ENCODE measurements around the gene KRTAP10-10.
"Not testable (repeated sequence)": the region's sequence is repeated elsewhere in the genome, so short reads cannot be mapped to it uniquely, and the experiment has no call there.

The KRTAP10-10 gene, protein sequence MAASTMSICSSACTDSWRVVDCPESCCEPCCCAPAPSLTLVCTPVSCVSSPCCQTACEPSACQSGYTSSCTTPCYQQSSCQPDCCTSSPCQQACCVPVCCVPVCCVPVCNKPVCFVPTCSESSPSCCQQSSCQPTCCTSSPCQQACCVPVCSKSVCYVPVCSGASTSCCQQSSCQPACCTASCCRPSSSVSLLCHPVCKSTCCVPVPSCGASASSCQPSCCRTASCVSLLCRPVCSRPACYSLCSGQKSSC

GRCh38 chr21:44637018-44637850 is at the start of gene KRTAP10-10:
TSS of gene KRTAP10-10 (plus strand) at chr21:44637356. CDS start at chr21:44637418, 62 bp downstream.
- DNase-seq: no peak

DNA sequence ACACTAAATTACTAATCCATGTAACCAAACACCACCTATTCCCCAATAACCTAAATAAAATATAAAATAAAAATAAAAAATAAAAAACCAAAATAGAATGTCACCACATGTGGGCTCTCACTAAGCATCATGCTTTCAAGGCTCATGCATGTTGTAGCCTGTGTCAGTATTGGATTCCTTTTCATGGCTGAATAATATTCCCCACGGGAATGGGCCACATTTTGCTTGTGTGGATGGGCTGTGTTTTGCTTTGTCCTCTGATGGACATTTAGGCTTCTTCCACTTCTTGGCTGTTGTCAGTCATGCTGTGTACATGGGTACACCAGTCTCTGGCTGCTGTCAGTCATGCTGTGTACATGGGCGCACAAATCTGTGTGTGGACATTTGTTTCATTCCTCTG is 48.1 kb upstream of the KRTAP10-10 start:
- DNase-seq: no peak

DNA sequence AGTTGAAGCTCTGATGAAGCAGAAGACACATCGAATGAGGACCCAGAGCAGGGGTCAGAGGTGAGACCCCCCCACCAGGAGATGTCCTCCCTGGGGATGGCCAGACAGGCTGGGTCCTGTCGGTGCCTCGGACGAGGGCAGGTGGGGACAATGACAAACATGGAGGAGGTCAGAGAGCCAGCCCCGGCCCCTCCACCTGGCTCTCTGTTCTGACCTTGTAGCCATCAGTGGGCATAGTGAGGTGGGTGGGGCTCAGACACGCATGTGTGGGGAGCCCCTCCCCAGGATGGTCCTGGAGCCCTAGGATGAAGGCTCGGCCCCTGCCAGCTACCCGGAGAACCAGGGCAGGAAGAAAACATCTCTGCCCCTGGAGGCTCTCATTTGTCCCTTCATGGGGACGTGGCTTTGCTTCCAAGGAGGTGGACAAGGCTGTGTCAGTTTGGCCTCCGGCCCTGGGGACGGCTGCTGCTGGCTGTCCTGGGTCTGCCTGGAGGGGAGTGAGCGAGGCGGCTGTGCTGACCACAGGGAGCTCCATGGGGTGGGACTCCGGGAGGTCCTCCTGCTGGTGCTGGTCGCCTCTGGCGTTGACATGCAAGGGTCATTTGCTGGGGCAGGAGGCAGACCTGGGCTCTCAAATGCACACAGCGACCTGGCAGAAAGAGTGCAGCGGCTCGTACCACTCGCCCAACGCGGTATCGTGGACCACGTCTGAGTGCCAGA is 47.4 kb upstream of the KRTAP10-10 start:
- no peak for DNase-seq

GRCh38 chr21:44590311-44590721 is 46.8 kb upstream of the KRTAP10-10 start:
- no peak for DNase-seq

DNA sequence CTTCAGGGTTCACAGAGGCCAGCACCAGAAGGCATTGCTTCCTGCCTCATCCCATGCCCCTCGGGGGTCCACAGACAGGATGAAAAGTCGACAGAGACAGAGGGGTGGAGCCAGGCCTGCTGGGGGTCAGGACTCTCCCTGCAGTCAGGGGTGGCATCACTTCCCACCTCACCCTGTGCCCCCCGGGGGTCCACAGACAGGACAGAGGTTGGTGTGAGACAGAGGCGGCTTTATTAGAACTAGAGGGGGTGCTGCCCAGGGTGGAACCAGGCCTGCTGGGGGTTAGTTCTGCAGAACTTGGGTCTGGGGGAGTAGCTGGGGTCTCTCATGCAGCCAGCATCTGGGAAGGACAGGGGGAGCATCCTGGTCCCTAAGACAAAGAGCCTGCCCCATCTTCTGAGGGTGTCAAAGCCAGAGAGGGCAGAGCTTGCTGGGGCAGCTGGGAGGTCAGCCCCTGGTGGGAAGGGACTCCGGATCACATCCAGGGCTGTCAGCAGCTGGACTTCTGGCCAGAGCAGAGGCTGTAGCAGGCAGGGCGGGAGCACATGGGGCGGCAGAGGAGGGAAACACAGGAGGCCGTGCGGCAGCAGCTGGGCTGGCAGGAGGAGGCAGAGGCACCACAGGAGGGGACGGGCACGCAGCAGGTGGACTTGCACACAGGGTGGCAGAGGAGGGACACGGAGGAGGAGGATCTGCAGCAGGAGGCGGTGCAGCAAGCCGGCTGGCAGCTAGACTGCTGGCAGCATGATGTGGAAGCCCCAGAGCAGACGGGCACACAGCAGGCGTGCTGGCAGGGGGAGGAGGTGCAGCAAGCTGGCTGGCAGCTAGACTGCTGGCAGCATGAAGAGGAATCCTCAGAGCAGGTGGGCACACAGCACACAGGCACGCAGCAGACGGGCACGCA is 46.0 kb upstream of the KRTAP10-10 start:
- not testable (repeated sequence) for DNase-seq

- not testable (repeated sequence) for DNase-seq
Observed at GRCh38 chr21:44591801-44592130, 45.4 kb upstream of the KRTAP10-10 start.

DNA sequence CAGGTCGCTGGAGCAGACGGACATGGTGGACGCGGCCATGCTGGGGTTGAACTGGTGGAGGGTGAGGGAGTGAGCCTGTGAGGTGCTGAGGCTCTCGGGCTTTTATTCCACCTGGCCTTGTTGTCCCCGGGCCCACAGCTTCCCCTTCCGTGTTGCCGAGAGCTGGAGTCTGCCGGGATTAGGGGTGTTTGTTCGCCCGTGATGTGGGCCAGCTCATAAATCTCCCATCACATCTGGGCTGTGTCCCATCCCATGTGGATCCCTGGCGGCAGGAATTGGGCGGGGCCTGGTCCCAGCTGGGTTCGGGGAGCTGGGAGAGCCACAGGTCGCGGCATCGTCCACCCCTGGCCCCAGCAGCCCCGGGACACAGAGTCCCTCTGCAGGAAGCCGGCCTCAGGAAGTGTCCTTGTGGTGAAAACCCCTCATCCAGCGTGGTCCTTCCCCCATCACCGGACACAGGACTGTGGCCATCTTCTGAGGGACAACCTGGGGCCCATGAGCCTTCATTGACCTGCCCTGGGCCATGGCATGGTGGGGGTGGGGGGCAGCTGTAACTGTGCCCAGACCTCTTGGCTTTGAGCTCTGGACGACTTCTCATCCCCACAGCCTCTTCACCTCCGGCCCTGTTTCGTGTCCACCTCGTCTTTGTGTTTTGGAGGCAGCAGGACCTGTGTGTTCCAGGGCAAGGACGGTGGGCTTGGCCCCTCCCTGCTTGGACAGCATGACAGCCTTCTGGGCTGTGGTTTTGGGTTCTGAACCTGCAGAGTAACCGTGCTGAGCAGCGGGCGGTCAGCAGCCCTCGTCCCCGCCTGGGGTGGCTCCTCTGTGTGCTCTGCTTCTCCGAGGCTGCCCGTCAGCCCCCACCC is 44.5 kb upstream of the KRTAP10-10 start, which contains the start of gene KRTAP10-6:
TSS of gene KRTAP10-6 (minus strand) at position 60 of the 866 bp plus-strand sequence. CDS start at position 39, 21 bp downstream.
- DNase-seq: no peak

- no peak for DNase-seq
Observed at GRCh38 chr21:44593598-44594405, 43.4 kb upstream of the KRTAP10-10 start.

- no peak for DNase-seq
Observed at GRCh38 chr21:44594406-44594916, 42.7 kb upstream of the KRTAP10-10 start.

- no peak for DNase-seq
Observed at GRCh38 chr21:44595524-44595923, 41.6 kb upstream of the KRTAP10-10 start.

GRCh38 chr21:44596068-44596725 is 41.0 kb upstream of the KRTAP10-10 start:
- DNase-seq: no peak

- DNase-seq: no peak
Observed at GRCh38 chr21:44598061-44598460, 39.1 kb upstream of the KRTAP10-10 start.

- no peak for DNase-seq
Observed at GRCh38 chr21:44599264-44600029, 37.7 kb upstream of the KRTAP10-10 start.

GRCh38 chr21:44600118-44600978 is 36.8 kb upstream of the KRTAP10-10 start, which contains the start of gene KRTAP10-7:
TSS of gene KRTAP10-7 (plus strand) at chr21:44600597. CDS start at chr21:44600622, 25 bp downstream.
- not testable (repeated sequence) for DNase-seq

DNA sequence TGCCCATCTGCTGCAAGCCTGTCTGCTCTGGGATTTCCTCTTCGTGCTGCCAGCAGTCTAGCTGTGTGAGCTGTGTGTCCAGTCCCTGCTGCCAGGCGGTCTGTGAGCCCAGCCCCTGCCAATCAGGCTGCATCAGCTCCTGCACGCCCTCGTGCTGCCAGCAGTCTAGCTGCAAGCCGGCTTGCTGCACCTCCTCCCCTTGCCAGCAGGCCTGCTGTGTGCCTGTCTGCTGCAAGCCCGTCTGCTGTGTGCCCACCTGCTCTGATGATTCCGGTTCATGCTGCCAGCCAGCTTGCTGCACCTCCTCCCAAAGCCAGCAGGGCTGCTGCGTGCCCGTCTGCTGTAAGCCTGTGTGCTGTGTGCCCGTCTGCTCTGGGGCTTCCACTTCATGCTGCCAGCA is 36.1 kb upstream of the KRTAP10-10 start:
- DNase-seq: not testable (repeated sequence)

DNA sequence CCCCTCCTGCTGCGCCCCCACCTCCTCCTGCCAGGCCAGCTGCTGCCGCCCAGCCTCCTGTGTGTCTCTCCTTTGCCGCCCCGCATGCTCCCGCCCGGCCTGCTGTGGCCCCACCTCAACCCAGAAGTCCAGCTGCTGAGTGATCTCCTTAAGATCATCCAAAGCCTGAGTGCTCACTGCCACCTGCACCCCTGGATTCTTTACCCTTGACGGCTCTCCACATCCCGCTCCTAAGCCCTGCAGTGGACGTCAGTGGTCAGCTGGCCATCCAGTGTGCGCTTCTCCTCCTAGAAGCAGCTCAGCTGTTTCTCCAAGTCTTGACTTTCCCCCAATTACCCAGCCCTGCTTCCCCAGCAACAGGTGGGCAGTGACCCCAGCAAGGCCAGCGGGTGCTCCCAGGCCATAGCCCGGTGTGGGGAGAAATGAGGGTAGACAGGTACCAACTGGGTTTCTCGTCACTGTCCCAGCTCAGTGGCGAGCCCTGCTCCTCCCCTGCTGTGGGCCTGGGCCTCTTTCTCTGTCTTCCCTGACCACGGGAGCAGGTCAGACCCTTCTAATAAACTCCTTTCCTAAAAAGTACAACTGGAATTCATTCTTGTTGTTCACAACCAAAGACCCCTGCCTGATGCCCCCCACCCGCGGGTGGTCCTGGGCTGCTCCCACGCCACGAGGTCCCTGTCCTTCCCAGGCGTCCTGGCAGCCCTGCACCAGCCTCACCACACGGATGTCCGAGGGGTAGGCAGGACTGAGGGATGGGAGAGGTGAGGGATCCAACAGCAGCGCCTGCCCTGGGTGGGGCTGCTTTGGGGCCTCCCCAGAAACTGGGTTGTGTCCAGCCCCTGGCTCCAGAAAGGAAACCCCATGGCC is 35.3 kb upstream of the KRTAP10-10 start:
- no peak for DNase-seq

DNA sequence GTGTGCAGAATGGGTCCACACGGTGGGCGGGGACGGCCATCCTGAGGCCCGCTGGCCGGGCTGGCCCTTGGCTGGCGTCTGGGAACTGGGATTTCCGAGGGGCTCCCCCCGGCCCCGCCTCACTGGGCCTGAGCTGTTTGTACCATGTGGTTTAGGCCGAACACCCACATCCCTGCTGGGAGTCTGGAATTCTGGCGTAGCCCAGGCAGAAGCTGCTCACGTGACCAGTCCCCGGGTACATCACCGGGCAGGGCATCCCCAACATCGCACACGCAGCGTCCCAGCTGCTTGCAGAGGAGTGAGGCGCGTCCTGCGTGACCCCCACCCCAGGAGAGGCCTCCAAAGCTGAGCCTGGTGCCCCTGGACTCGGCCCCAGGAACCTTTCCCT is 34.7 kb upstream of the KRTAP10-10 start:
- DNase-seq: no peak
